Measurements from ENCODE around the gene PRKCE. TPM values are rescaled to one million over a fixed set of nuclear protein-coding genes. Genes with fewer than 3 reads are reported as not detected.

Gene PRKCE
- total and polyA plus RNA-seq, 4 donors, result 2.5 to 38.6 (median 5.8) TPM

GRCh38 chr2:45732946-45733345 is 81.5 kb downstream of the PRKCE start:
- no peaks in the 10 kb centered on the region for H3K9me3 ChIP-seq (ENCODE audit: control insufficient read depth in 4 of 4, low read length in 3 of 4)
- no peaks in the 10 kb centered on the region for H3K27me3 ChIP-seq (ENCODE audit: control insufficient read depth in 4 of 4, insufficient read depth in 4 of 4, low read length in 3 of 4)
- WGBS, result 89% methylated on average over 3 of the region's 3 CpGs
- H3K4me3 ChIP-seq (ENCODE audit: low read depth in 1 of 3, low read length in 3 of 3), result no peak overlapping the region
- no peaks in the 10 kb centered on the region for H3K36me3 ChIP-seq (ENCODE audit: control insufficient read depth in 4 of 4, insufficient read depth in 3 of 4, low read depth in 1 of 4, low read length in 3 of 4)
- no peak for DNase-seq (ENCODE audit: low spot score)
- no peak overlapping the region for H3K27ac ChIP-seq (ENCODE audit: low read depth in 1 of 2, low read length in 2 of 2)
- TF ChIP-seq EGR1 (IDR thresholded peaks at IDR 0.05; ENCODE audit: low read depth in 2 of 2) (no peak), RAD21 (IDR thresholded peaks at IDR 0.05) (no peak), FOXA1 (IDR thresholded peaks at IDR 0.05) (no peak), HNF4A (conservative IDR thresholded peaks at IDR 0.05) (no peak), JUND (IDR thresholded peaks at IDR 0.05) (no peak), TAF1 (conservative IDR thresholded peaks at IDR 0.05) (no peak), YY1 (IDR thresholded peaks at IDR 0.05) (no peak), ZBTB33 (IDR thresholded peaks at IDR 0.05) (no peak), GABPA (IDR thresholded peaks at IDR 0.05 in 1 of 2, conservative IDR thresholded peaks at IDR 0.05 in 1 of 2) (no peak), FOXA2 (IDR thresholded peaks at IDR 0.05) (no peak), HNF4G (IDR thresholded peaks at IDR 0.05) (no peak), NR2F2 (IDR thresholded peaks at IDR 0.05) (no peak), MAX (IDR thresholded peaks at IDR 0.05) (no peak)
- H3K9ac ChIP-seq (ENCODE audit: low read depth in 1 of 2, low read length in 2 of 2), result no peak overlapping the region
- H3K4me1 ChIP-seq (ENCODE audit: control insufficient read depth in 4 of 4, insufficient read depth in 4 of 4, low read length in 3 of 4), result no peaks in the 10 kb centered on the region

GRCh38 chr2:45734336-45734735 is 82.9 kb downstream of the PRKCE start:
- no peak for DNase-seq (ENCODE audit: low spot score)
- H3K27ac ChIP-seq (ENCODE audit: low read depth in 1 of 2, low read length in 2 of 2), result no peak overlapping the region
- H3K9ac ChIP-seq (ENCODE audit: low read depth in 1 of 2, low read length in 2 of 2), result no peak overlapping the region
- H3K4me3 ChIP-seq (ENCODE audit: low read depth in 1 of 3, low read length in 3 of 3), result no peak overlapping the region
- no peaks in the 10 kb centered on the region for H3K9me3 ChIP-seq (ENCODE audit: control insufficient read depth in 4 of 4, low read length in 3 of 4)
- no peaks in the 10 kb centered on the region for H3K27me3 ChIP-seq (ENCODE audit: control insufficient read depth in 4 of 4, insufficient read depth in 4 of 4, low read length in 3 of 4)
- H3K36me3 ChIP-seq (ENCODE audit: control insufficient read depth in 4 of 4, insufficient read depth in 3 of 4, low read depth in 1 of 4, low read length in 3 of 4), result no peaks in the 10 kb centered on the region
- H3K4me1 ChIP-seq (ENCODE audit: control insufficient read depth in 4 of 4, insufficient read depth in 4 of 4, low read length in 3 of 4), result no peaks in the 10 kb centered on the region
- 98% methylated on average over 6 of the region's 6 CpGs for WGBS
- no peak for TF ChIP-seq REST (IDR thresholded peaks at IDR 0.05)
- TF ChIP-seq NR2F2 (IDR thresholded peaks at IDR 0.05), result no peak
- no peak for TF ChIP-seq RAD21 (IDR thresholded peaks at IDR 0.05)
- no peak for TF ChIP-seq CTCF (IDR thresholded peaks at IDR 0.05; ENCODE audit: low read depth, low read length, missing input control)
- TF ChIP-seq FOXA1 (IDR thresholded peaks at IDR 0.05), result no peak
- TF ChIP-seq HNF4A (conservative IDR thresholded peaks at IDR 0.05), result no peak
- no peak for TF ChIP-seq TAF1 (conservative IDR thresholded peaks at IDR 0.05)
- TF ChIP-seq SP1 (IDR thresholded peaks at IDR 0.05), result no peak
- no peak for TF ChIP-seq YY1 (IDR thresholded peaks at IDR 0.05)
- no peak for TF ChIP-seq EGR1 (IDR thresholded peaks at IDR 0.05; ENCODE audit: low read depth in 2 of 2)
- no peak for TF ChIP-seq GABPA (IDR thresholded peaks at IDR 0.05 in 1 of 2, conservative IDR thresholded peaks at IDR 0.05 in 1 of 2)
- TF ChIP-seq ATF3 (IDR thresholded peaks at IDR 0.05), result no peak
- TF ChIP-seq HNF4G (IDR thresholded peaks at IDR 0.05), result no peak
- TF ChIP-seq JUND (IDR thresholded peaks at IDR 0.05), result no peak
- no peak for TF ChIP-seq MAX (IDR thresholded peaks at IDR 0.05)
- TF ChIP-seq RXRA (IDR thresholded peaks at IDR 0.05), result no peak
- TF ChIP-seq FOXA2 (IDR thresholded peaks at IDR 0.05), result no peak
- TF ChIP-seq ZBTB33 (IDR thresholded peaks at IDR 0.05), result no peak

Measured in liver (tissue), 9 donors.